Measurements from ENCODE around the gene ATP7B.
"Not testable (repeated sequence)": the region's sequence is repeated elsewhere in the genome, so short reads cannot be mapped to it uniquely, and the experiment has no call there.

ATP7B gene

DNA sequence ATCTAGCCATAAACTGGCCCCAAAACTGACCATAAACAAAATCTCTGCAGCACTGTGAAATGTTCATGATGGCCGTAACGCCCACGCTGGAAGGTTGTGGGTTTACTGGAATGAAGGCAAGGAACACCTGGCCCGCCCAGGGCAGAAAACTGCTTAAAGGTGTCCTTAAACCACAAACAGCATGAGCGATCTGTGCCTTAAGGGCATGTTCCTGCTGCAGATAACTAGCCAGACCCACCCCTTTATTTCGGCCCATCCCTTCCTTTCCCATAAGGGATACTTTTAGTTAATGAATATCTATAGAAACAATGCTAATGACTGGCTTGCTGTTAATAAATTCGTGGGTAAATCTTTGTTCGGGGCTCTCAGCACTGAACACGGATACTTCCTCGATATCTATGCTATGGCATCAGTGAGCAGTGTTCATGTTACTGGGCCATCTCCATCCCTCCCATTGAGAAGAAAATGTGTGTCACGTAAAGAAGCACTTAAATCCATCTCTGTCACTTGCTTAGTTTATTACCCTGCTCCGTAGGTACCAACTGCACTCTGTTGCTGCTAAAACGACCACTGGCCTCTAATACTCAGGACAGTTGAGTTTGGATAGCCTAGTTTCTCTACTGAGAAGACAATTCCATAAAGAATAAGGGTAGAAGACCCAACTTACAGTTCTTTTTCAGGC is 5.3 kb downstream of the ATP7B start:
- no peak for DNase-seq

DNA sequence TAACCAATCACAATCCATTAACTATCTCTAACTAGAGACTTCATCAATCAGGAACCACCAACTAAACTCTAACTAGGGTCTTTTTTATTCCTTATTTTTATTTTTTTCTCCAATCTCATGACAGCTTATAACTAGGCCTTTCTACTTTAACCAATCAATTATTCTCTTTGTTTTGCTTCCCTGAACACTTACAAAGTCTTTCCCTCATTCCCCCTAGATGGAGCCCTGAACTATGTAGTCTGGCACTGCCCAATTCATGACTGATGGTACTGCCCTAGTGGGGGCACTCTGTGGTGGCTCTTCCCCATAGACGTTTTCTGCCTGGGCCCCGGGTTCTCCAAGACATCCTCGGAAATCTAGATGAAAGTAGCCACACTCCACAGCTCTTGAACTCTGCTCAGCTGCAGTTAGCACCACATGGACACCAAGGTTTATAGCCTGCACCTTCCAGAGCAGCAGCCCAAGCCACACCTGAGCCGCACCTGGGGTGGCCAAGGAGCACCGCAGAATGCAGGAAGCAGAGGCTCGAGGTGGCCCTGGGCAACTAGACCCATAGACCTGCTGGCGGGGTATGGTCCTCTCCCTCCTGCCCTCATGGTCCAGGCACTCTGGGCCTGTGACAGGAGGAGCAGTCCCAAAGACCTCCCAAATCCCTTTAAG is 6.6 kb downstream of the ATP7B start:
- DNase-seq, result no peak

- no peak for DNase-seq
Measured at GRCh38 chr13:52003541-52003940, 7.7 kb downstream of the ATP7B start.

DNA sequence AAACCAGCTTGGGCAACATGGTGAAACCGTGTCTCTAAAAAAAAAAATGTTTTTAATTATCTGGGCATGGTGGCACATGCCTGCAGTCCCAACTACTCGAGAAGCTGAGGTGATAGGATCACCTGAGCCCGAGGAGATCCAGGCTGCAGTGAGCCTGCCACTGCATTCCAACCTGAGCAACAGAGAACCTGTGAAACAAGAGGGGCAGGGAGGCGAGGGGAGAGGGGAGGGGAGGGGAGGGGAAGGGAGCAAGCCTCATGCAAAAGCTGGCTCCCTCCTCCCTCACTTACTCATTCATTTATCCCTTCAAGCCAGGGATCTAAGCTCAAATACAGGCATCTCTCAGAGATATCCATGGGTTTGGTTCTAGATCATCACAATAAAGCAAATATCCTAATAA is 8.9 kb downstream of the ATP7B start:
- no peak for DNase-seq

DNA sequence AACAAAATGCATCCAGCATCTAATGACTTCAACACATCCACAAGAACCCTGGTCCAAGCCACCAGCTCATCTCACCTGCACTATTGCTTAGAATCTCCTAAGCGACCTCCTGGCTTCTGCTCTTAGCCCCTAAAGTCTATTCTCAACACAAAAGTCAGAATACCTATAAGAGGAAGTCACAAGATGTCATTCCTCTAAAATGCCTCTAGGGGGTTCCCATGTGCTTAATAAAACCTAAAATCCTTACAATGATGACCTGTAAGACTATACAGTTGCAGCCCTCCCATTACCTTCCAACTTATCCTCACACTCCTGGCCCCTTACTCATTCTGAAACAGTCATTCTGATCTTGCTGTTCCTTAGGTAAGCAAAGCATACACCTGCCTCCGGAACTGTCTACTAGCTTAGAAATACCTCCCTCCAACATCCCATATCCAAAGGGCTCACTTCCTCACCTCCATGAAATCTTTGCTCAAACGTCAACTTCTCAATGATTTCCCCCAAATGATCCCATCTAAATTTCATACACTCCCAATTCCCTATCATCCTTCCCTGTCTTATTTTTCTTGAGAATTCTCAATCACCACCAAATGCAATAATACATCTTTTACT is 10.0 kb downstream of the ATP7B start:
- DNase-seq, result no peak

DNA sequence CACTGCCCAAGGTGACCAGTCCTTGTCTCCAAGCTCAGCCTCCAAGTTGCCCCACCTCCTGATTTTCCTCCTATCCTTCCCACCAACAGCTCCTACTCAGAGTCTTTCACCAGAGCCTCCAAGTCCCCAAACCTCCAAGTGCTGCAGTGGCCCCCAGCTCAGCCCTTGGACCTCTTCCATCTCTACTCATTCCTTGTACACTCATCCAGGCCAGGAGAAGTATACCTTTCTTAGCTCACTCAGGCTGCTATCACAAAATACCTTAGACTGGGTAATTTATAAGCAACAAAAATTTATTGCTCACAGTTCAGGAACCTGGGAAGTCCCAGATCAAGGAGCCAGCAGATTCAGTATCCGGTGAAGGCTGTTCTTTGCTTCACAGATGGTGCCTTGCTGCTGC is 11.3 kb downstream of the ATP7B start:
- DNase-seq, result no peak

DNA sequence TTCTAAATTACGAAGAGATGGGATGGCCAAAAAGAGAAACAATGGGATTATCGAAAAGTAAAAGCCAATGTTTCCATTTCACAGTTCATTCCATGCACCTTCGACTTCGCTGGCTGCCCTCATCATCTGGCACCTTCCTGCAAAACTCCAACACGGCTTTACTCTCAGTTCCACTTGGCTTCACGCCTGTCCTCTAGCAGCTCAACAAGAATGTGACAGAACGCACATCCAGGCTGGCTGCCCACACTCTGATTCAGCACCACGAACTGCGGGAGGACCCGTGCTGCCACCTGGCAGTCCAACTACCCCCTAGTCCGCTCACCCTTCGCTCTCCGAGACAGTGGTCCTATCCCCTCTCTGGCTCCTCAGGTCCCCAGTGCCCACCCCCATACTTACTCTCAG is 11.7 kb downstream of the ATP7B start:
- DNase-seq, result no peak

DNA sequence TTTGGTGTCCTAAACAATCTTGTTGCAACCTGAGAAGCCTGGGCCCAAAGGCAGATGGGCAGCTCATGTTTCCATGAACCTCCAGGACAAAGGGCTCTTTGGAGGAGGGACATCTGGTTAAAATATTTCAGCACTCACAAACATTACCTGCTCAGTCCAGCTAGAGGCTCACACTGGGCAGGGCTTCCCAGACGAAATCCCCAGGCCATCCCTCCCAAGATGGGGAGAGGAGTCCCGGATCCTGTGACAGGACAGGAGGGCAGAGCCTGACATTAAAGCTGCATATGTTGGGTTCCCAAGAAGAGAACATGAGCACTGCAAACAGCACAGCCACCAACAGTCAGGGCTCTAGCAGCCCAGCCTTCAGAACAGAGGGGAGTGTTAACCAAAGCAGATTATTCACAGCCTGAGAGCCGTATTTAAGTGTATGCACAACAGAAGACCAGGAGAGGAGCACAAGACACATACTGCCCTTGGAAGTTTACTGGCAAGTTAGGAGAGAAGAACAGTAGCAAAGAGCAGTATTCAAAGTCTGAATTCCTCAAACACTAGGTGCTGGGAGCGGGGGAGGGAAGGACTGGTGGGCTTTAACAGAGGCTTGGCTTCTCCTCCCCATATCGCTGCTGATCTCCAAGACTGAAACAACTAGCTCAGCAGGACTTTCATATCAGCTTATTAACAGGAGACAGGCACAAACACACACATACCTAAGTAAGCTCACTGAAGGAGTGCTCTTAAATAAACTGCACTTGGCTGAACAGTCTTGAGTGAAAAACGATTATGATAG is 12.3 kb downstream of the ATP7B start:
- no peak for DNase-seq

- DNase-seq, result no peak
Measured at GRCh38 chr13:51997641-51998330, 13.5 kb downstream of the ATP7B start.

- no peak for DNase-seq
Measured at GRCh38 chr13:51997186-51997585, 14.1 kb downstream of the ATP7B start.

- DNase-seq, result no peak
Measured at GRCh38 chr13:51996641-51997040, 14.6 kb downstream of the ATP7B start.

DNA sequence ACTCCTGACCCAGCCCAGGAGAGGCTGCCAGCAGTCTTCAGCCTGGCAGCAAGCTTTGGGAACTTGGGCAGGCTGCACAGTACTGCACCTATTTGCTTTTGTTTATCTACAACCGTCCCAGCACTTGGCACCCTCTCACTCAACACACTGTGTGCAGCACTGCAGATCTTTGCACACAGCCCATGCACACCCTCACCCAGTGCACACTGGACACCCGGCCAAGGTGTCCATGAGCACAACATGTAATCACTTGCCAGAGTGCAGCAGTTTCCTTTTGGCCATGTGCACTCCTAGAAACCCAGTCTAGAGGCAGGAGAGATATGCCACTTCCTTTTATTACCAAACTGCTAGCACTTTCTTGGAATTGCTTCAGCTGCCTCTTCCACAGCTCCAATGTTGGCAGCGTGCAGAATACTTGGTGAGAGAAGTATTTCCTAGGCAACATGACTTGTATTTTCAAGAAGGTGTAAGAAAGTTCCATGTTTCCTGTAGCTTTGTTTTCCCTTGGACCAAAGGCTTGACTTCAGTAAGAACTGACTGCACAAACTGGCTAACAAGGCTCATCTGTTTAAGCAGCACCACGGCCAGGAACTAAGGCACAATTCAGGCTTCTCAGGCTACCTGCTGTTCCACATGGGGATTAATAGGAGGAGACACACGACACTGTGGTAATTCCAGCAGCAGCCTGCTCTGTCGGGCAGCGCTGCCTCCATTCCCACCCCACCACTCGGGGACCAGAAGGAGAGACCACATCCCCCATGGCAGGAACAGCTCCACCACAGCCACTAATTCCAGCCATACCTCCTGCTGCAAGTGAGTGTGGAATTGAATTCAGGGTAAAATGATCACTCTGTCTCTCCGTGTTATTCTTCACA is 15.3 kb downstream of the ATP7B start:
- DNase-seq, result no peak

DNA sequence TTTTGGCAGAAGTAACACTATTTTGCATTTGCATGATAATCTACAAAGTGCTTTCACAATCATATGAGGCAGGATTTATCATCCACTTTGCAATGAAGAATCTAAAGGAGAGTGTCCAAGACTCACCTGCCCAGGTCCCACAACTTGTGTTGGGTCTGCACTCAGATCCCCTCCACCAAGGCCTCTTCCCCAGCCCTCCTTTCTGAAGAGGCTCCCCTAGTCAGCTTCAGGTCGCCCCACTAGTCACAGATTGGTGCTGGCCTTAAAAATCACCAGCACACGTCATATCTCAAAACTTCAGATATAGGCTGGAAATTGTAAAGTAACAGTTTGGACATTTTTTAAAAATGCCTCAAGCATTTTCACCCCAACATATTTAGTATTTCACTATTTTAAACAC is 17.5 kb downstream of the ATP7B start:
- DNase-seq, result no peak

- no peak for DNase-seq
Measured at GRCh38 chr13:51988988-51989618, 22.1 kb downstream of the ATP7B start.

DNA sequence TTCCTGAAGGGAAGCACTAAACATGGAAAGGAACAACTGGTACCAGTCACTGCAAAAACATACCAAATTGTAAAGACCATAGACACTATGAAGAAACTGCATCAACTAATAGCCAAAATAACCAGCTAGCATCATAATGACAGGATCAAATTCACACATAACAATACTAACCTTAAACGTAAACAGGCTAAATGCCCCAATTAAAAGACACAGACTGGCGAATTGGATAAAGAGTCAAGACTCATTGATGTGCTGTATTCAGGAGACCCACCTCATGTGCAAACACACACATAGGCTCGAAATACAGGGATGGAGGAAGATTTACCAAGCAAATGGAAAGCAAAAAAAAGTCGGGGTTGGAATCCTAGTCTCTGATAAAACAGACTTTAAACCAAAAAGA is 26.3 kb downstream of the ATP7B start:
- not testable (repeated sequence) for DNase-seq

GRCh38 chr13:51983292-51983691 is 28.0 kb downstream of the ATP7B start:
- not testable (repeated sequence) for DNase-seq

DNA sequence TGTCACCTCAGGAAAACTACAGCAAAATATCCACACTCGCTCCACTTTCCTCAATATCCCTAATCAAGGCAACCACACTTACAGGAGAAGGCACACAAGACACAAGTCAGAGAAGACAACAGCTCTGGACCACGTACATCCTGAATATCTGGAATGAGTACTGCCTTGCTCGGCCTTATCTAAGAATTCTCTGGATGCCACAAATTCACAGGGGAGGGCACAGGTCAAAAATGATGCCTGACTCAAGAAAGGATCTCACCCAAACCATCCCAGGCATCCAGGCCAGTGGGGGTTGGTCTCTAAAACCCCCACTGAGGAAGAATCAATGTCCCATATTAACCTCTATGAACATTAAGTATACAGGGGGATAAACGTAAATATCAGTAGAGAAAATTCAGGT is 29.9 kb downstream of the ATP7B start:
- DNase-seq, result no peak

DNA sequence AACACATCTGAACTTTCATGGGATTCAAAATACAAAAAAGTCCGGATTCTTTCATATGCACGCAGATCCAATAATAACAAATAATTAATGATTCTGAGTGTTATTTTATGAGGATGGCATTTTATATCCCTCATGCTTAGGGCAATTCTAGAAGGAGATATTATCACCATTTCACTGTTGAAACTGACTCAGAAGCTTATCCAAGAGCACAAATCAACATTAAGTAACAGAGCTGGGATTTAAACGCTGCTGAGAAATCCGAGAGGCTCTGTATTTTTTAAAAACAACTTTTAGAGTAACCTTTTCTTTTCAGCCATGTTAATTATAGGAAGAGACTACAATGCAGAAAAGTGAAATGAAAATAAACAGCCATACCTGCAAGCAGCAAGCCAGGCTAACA is 30.3 kb downstream of the ATP7B start:
- DNase-seq, result no peak

- no peak for DNase-seq
Measured at GRCh38 chr13:51978796-51979556, 32.3 kb downstream of the ATP7B start.

DNA sequence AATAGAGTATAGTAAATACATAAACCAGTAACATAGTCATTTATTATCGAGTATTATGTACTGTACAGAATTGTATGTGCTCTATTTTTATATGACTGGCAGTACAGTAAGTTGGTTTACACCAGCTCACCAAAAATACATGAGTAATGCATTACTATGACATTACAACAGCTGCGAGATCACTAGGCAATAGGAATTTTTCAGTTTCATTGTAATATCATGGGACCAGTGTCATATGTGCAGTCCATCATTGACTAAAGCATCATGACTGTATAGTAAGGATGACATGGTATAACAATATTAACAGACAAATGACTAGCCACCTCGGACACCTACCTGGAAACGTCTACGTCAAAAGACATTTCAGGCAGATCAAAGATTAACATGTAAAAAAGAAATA is 33.6 kb downstream of the ATP7B start:
- no peak for DNase-seq

DNA sequence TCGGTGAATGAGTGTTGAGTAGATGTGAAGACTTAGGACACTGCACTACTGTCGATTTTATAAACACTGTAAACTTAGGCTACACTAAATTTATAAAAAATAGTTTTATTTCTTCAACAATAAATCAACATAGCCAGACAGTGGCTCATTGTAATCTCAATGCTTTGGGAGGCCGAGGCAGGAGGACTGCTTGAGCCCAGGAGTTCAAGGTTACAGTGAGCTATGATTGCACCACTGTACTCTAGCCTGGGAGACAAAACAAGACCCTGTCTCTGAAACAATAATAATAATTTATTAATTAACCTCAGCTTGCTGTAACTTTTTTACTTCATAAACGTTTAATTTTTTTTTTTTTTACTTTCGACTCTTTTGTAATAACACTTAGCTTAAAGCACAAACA is 34.4 kb downstream of the ATP7B start:
- no peak for DNase-seq

Measured in activated gamma-delta T cell treated with Interleukin-2 at 50 U/mL for 16 hours (primary cell).